Adrenal gland (tissue), 19 donors: Measurements from ENCODE around the gene GRID1. TPM values are rescaled to one million over a fixed set of nuclear protein-coding genes. Genes with fewer than 3 reads are reported as not detected.
A peak's percentile ranks its signal among the peaks of the same experiment; 100 is the strongest.

Source experiments
- DNase-seq, 7 donors: peaks; one replicate each; pipeline ENCODE4 v3.0.0-alpha.2; 2019 to 2020
- H3K27ac ChIP-seq, 5 donors: fragments of 200-600 bp; sonication (generic) in 4 of 5; 1 replicate in 3 of 5; 2 replicates in 2 of 5; pipeline versions ENCODE4 v1.5.1 to v1.8.0; 2016 to 2020; ENCODE audit warnings: mild to moderate bottlenecking in 1 of 5
- H3K27me3 ChIP-seq: fragments of 200-600 bp; 2 replicates; pipeline ENCODE4 v1.8.0; 2021
- H3K36me3 ChIP-seq, 2 donors: fragments of 200-600 bp; replicated peaks in 1 of 2; 1 replicate in 1 of 2; 2 replicates in 1 of 2; pipeline versions ENCODE4 v1.5.1 to v1.8.0; 2018 to 2022
- H3K4me1 ChIP-seq, 2 donors: fragments of 200-600 bp; replicated peaks in 1 of 2; 1 replicate in 1 of 2; 2 replicates in 1 of 2; pipeline versions ENCODE4 v1.5.1 to v1.8.0; 2018 to 2021
- H3K4me3 ChIP-seq, 4 donors: fragments of 200-600 bp; sonication (generic) in 3 of 4; one replicate each; pipeline ENCODE4 v1.5.1; 2016 to 2018
- H3K9me3 ChIP-seq, 3 donors: fragments of 200-600 bp; sonication (generic) in 1 of 3; replicated peaks in 1 of 3; 1 replicate in 2 of 3; 2 replicates in 1 of 3; pipeline versions ENCODE4 v1.5.1 to v1.8.0; 2016 to 2021
- CTCF ChIP-seq, 6 experiments: fragments of 450-650 bp in 4 of 6; fragments of 200-600 bp in 2 of 6; sonication (generic) in 1 of 6; IDR thresholded peaks; 1 replicate in 5 of 6; 2 replicates in 1 of 6; pipeline versions ENCODE4 v1.5.1 to v1.8.0; 2016 to 2021; ENCODE audit warnings: antibody characterized with exemption in 6 of 6, mild to moderate bottlenecking in 2 of 6, moderate library complexity in 1 of 6
- POLR2A ChIP-seq, 2 donors: fragments of 450-650 bp; IDR thresholded peaks; one replicate each; pipeline ENCODE4 v1.6.1; 2017; ENCODE audit warnings: antibody characterized with exemption in 2 of 2, mild to moderate bottlenecking in 2 of 2, moderate library complexity in 1 of 2
- WGBS, 4 donors: extraction: QIAGEN DNeasy Blood & Tissue Kit in 2 of 4; methylation state at CpG; one replicate each; pipeline versions ENCODE4 v1.1.5 to v1.1.7; 2013 to 2017; 5-methylcytosine and 5-hydroxymethylcytosine counted together
- intact Hi-C, 2 donors: fragments of 100-400 bp; cut with DNase I; formaldehyde crosslinking; loops; one replicate each; pipeline versions ENCODE4 v1.14.1 to v1.15.0; 2022 to 2023
- long read RNA-seq, 10 donors: library from polyadenylated mRNA in 3 of 10; unstranded in 2 of 10; stranded (forward) in 1 of 10; transcript quantifications; one replicate each; pipeline ENCODE4 v2.0.0 and lab custom pipeline, GENCODE V29; 2021 to 2026
- polyA plus RNA-seq, 3 donors: library from polyadenylated mRNA; stranded (reverse); fragments of 200-250 nt in 2 of 3; fragments of 350-450 nt in 1 of 3; fragmentation: Illumina TruSeq in 1 of 3; extraction: RNeasy Lipid Tissue Mini Kit (QIAGEN cat#74804) in 1 of 3; gene quantifications; one replicate each; pipeline ENCODE4 v1.2.3, GENCODE V29; 2013 to 2014
- total RNA-seq, 9 donors: library from RNA; depleted of rRNA in 4 of 9; stranded (reverse); fragments of >200 nt in 4 of 9; fragments of 120-200 nt in 1 of 9; fragmentation: NEBNext Ultra II Directional in 1 of 9; extraction: Animal tissue kit (Norgen Biotek cat#: 25700) in 1 of 9; gene quantifications; one replicate each; pipeline versions ENCODE4 v1.1.0 to v1.2.4, GENCODE V29; 2013 to 2023
- donor health status: healthy with polysubstance abuse.
- donor health status: Bipolar disorder and iron deficiency.
- donor health status: DM: yes; HTN: yes; CAD: no.
- donor health status: DM: no; HTN: no; CAD: no.
- donor health status: DM: no; HTN: no; CAD: no.
- donor health status: DM: yes; HTN: yes; CAD: no.

The GRID1 gene
- 1 to 10 TPM; 2.4 to 8.0 (median 3.3) TPM for total RNA-seq
- 1 to 10 TPM; 2.2 to 5.6 (median 5.1) TPM for polyA plus RNA-seq
- long read RNA-seq, donor 1, result 0 reads
- long read RNA-seq, donor 2, result 0 reads
- long read RNA-seq, donor 3, result 0 reads
- long read RNA-seq, donor 4, partial matches to known transcripts, result 0 of 1 reads
- long read RNA-seq, donor 4, other reads (novel, unspliced or antisense), result 1 of 1 reads
- long read RNA-seq, donor 5, partial matches to known transcripts, result 0 of 1 reads
- long read RNA-seq, donor 5, other reads (novel, unspliced or antisense), result 1 of 1 reads
- long read RNA-seq, donor 6, partial matches to known transcripts, result 0 of 1 reads
- long read RNA-seq, donor 6, other reads (novel, unspliced or antisense), result 1 of 1 reads
- long read RNA-seq, donor 7, result 0 reads
- long read RNA-seq, donor 8, result 0 reads
- long read RNA-seq, donor 9, result 0 reads
- long read RNA-seq, donor 10, result 0 reads

- intact Hi-C loops, result no loop called here
- peaks cover 18% of the 10 kb centered on the region for H3K27me3 ChIP-seq
- H3K4me1 ChIP-seq, result peaks cover 8 to 20% of the 10 kb centered on the region in 2 donors
These were observed at the start of gene GRID1 for GRCh38 chr10:86366033-86366901. Gene GRID1, minus strand, starts transcription at chr10:86366795.

GRCh38 chr10:86415583-86415982 lies 49.0 kb upstream of the GRID1 start:
- intact Hi-C loops, result no loop called here
- 37 to 48% (median 45%) methylated on average over 5 of the region's 5 CpGs for WGBS, 4 donors

More at GRCh38 chr10:86366033-86366901, at the start of gene GRID1:
- DNase-seq, result peak; percentile 30 to 67 (median 52)
- H3K4me3 ChIP-seq, result peak within 1 kb of the TSS in 3 of 4 donors; percentile 24 to 74 (median 45)
- H3K27ac ChIP-seq, result peak within 1 kb of the TSS in 2 of 5 donors; percentile 54 to 74
- 0 to 1% (median 0%) methylated on average over 4 to 118 of the region's 119 CpGs; no CpG with 5 or more reads in 1 of the 4 donors for WGBS, 4 donors
- TF ChIP-seq POLR2A (IDR thresholded peaks at IDR 0.05), result no peak
- no peak for TF ChIP-seq CTCF (IDR thresholded peaks at IDR 0.05)
- no peaks in the 10 kb centered on the region for H3K36me3 ChIP-seq
- H3K9me3 ChIP-seq, result no peaks in the 10 kb centered on the region

GRCh38 chr10:86415116-86415515 lies 48.5 kb upstream of the GRID1 start:
- H3K36me3 ChIP-seq, result no peaks in the 10 kb centered on the region
- intact Hi-C loops, result no loop called here
- 83 to 95% (median 84%) methylated on average over 3 of the region's 3 CpGs for WGBS, 4 donors

More at GRCh38 chr10:86415583-86415982, 49.0 kb upstream of the GRID1 start:
- H3K27me3 ChIP-seq, result no peaks in the 10 kb centered on the region
- H3K4me3 ChIP-seq, result no peak overlapping the region
- H3K36me3 ChIP-seq, result no peaks in the 10 kb centered on the region
- TF ChIP-seq CTCF (IDR thresholded peaks at IDR 0.05) (no peak), POLR2A (IDR thresholded peaks at IDR 0.05) (no peak)
- peak overlapping the region in 1 of 5 donors; percentile 20 for H3K27ac ChIP-seq
- H3K4me1 ChIP-seq, result peaks cover 0 to 7% of the 10 kb centered on the region in 2 donors
- DNase-seq, result no peak
- no peaks in the 10 kb centered on the region for H3K9me3 ChIP-seq

More at GRCh38 chr10:86415116-86415515, 48.5 kb upstream of the GRID1 start:
- Histone ChIP-seq H3K4me3 (no peak overlapping the region), H3K27me3 (no peaks in the 10 kb centered on the region), H3K9me3 (no peaks in the 10 kb centered on the region), H3K4me1 (peaks cover 0 to 7% of the 10 kb centered on the region in 2 donors), H3K27ac (no peak overlapping the region)
- no peak for DNase-seq
- TF ChIP-seq CTCF (IDR thresholded peaks at IDR 0.05) (no peak), POLR2A (IDR thresholded peaks at IDR 0.05) (no peak)
